Subcutaneous abdominal adipose tissue (tissue), 5 donors: ENCODE data around the gene CA11.
A peak's percentile ranks its signal among the peaks of the same experiment; 100 is the strongest.

Experiments used
- H3K27ac ChIP-seq: one replicate; pipeline ENCODE4 v1.7.0; 2013; ENCODE audit warnings: low read depth, mild to moderate bottlenecking, inconsistent platforms, low read length, moderate library complexity
- H3K27me3 ChIP-seq, 5 donors: one replicate each; pipeline ENCODE4 v1.7.0; 2013; ENCODE audit warnings: low read length in 5 of 5, inconsistent platforms in 1 of 5; ENCODE audit not compliant: control insufficient read depth in 5 of 5, insufficient read depth in 4 of 5
- H3K36me3 ChIP-seq, 5 donors: one replicate each; pipeline ENCODE4 v1.7.0; 2013; ENCODE audit warnings: low read length in 5 of 5; ENCODE audit not compliant: control insufficient read depth in 5 of 5, insufficient read depth in 5 of 5
- H3K4me1 ChIP-seq, 5 donors: one replicate each; pipeline ENCODE4 v1.7.0; 2013; ENCODE audit warnings: low read length in 5 of 5, mild to moderate bottlenecking in 3 of 5, moderate library complexity in 1 of 5; ENCODE audit not compliant: control insufficient read depth in 5 of 5, insufficient read depth in 5 of 5
- H3K4me3 ChIP-seq, 5 donors: one replicate each; pipeline ENCODE4 v1.7.0; 2013; ENCODE audit warnings: low read length in 5 of 5, low read depth in 1 of 5
- H3K9ac ChIP-seq, 5 donors: one replicate each; pipeline ENCODE4 v1.7.0; 2013; ENCODE audit warnings: low read length in 5 of 5, mild to moderate bottlenecking in 4 of 5, moderate library complexity in 3 of 5
- H3K9me3 ChIP-seq, 5 donors: one replicate each; pipeline ENCODE4 v1.7.0; 2013; ENCODE audit warnings: low read length in 5 of 5; ENCODE audit not compliant: control insufficient read depth in 5 of 5
- donor health status: healthy.
- donor health status: healthy.
- donor health status: healthy.
- donor health status: healthy.
- donor health status: healthy.

CA11 gene

GRCh38 chr19:48595171-48595570 lies 50.8 kb downstream of the CA11 start:
- Histone ChIP-seq H3K27me3 (peaks cover 2 to 11% (median 6%) of the 10 kb centered on the region in 5 donors), H3K4me3 (no peak overlapping the region), H3K4me1 (no peaks in the 10 kb centered on the region), H3K36me3 (no peaks in the 10 kb centered on the region), H3K9me3 (no peaks in the 10 kb centered on the region), H3K9ac (no peak overlapping the region), H3K27ac (no peak overlapping the region)

GRCh38 chr19:48591021-48591420 lies 55.0 kb downstream of the CA11 start:
- Histone ChIP-seq H3K36me3 (no peaks in the 10 kb centered on the region), H3K9me3 (no peaks in the 10 kb centered on the region), H3K27ac (no peak overlapping the region), H3K4me1 (peaks cover 0 to 19% (median 15%) of the 10 kb centered on the region in 5 donors), H3K27me3 (no peaks in the 10 kb centered on the region), H3K9ac (no peak overlapping the region), H3K4me3 (no peak overlapping the region)

GRCh38 chr19:48588670-48589401 lies 57.2 kb downstream of the CA11 start:
- Histone ChIP-seq H3K36me3 (no peaks in the 10 kb centered on the region), H3K9ac (peak overlapping the region in 1 of 5 donors; percentile 25), H3K27ac (no peak overlapping the region), H3K9me3 (no peaks in the 10 kb centered on the region), H3K27me3 (no peaks in the 10 kb centered on the region), H3K4me3 (peak overlapping the region; percentile 53 to 67 (median 58)), H3K4me1 (peaks cover 4 to 25% (median 19%) of the 10 kb centered on the region in 5 donors)
